ENCODE results near the gene SIPA1L3. TPM values are rescaled to one million over a fixed set of nuclear protein-coding genes. Genes with fewer than 3 reads are reported as not detected.

The SIPA1L3 gene
- total RNA-seq, 2 experiments from 2014 or later, result 15.5 to 17.7 TPM

DNA sequence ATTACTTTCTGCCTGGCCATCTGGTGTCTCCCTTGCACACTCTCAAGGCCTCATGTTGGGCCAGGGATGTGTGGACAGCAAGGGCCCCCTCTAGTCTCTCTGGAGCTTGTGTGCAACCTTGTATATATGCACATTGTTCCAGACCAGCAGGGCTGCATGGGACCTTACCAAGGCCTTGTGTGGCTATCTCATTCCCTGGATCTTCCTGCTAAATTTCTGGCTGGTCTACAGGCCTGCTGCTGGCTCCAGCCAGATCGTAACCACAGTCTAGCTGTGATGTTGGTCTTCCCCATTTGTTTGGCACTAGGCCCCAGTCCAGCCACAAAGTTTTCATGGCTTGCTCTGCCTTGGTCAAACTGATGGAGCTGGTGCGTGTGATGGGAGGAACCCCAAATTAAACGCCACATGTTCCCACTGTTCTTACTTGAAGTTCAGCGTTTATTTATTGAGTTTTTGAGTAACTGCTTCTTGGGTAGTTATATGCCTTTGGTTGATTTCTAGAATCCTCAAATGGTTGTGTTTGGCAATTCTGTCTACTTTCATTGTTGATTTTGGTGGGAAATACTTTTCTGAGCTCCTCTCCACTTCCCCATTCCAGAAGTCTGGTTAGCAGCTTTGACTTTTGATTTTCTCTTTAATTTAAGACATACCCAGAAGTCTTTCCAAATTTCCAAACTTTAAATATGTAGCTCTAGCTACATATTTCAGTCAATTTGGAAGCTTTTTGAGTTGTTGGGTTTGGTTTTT is 56.4 kb downstream of the SIPA1L3 start:
- CTCF ChIA-PET, result no interaction called here
- no peak overlapping the region for H3K4me3 ChIP-seq (ENCODE audit: low read length)
- no peaks in the 10 kb centered on the region for H3K27me3 ChIP-seq (ENCODE audit: control insufficient read depth in 1 of 2, insufficient read depth in 2 of 2, low read length in 2 of 2)
- Mint-ChIP-seq H3K4me3 (no peak overlapping the region), H3K36me3 (ENCODE audit: low read depth) (peaks cover 34% of the 10 kb centered on the region), H3K4me1 (ENCODE audit: low read depth) (peaks cover 5% of the 10 kb centered on the region), H3K27me3 (no peaks in the 10 kb centered on the region), H3K9me3 (peaks cover 6% of the 10 kb centered on the region), H3K27ac (no peak overlapping the region)
- intact Hi-C loops (cut with DNase I, micrococcal nuclease), result no loop called here
- ATAC-seq (ENCODE audit: poor library complexity) (no peak), DNase-seq (no peak)
- H3K9me3 ChIP-seq (ENCODE audit: control insufficient read depth in 1 of 2, insufficient read depth in 1 of 2, low read length in 2 of 2), result peaks cover 4 to 38% of the 10 kb centered on the region in 2 experiments
- POLR2A ChIA-PET, result no interaction called here
- TF ChIP-seq, protein P1, sequence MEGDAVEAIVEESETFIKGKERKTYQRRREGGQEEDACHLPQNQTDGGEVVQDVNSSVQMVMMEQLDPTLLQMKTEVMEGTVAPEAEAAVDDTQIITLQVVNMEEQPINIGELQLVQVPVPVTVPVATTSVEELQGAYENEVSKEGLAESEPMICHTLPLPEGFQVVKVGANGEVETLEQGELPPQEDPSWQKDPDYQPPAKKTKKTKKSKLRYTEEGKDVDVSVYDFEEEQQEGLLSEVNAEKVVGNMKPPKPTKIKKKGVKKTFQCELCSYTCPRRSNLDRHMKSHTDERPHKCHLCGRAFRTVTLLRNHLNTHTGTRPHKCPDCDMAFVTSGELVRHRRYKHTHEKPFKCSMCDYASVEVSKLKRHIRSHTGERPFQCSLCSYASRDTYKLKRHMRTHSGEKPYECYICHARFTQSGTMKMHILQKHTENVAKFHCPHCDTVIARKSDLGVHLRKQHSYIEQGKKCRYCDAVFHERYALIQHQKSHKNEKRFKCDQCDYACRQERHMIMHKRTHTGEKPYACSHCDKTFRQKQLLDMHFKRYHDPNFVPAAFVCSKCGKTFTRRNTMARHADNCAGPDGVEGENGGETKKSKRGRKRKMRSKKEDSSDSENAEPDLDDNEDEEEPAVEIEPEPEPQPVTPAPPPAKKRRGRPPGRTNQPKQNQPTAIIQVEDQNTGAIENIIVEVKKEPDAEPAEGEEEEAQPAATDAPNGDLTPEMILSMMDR (IDR thresholded peaks at IDR 0.05), result no peak
- H3K4me1 ChIP-seq (ENCODE audit: insufficient read depth, low read length), result no peaks in the 10 kb centered on the region
- H3K36me3 ChIP-seq (ENCODE audit: insufficient read depth, low read length), result no peaks in the 10 kb centered on the region
- H3K27ac ChIP-seq (ENCODE audit: low read depth in 1 of 2, low read length in 2 of 2), result no peak overlapping the region

DNA sequence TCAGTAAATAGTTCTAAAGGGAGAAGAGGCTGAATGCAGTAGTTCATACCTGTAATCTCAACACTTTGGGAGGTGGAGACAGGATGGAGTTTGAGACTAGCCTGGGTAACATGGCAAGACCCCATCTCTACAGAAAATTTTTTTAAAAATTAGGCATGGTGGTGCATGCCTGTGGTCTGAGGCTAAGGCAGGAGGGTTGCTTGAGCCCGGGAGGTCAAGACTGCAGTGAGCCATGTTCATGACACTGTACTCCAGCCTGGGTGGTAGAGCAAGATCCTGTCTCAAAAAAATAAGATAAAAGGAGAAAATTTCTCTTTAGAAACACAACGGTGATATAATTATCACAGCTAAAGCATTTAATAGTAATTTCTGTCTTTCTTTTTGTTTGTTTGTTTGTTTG is 57.1 kb downstream of the SIPA1L3 start:
- Histone ChIP-seq H3K9me3 (ENCODE audit: control insufficient read depth in 1 of 2, insufficient read depth in 1 of 2, low read length in 2 of 2) (peaks cover 4 to 40% of the 10 kb centered on the region in 2 experiments), H3K27ac (ENCODE audit: low read depth in 1 of 2, low read length in 2 of 2) (no peak overlapping the region), H3K27me3 (ENCODE audit: control insufficient read depth in 1 of 2, insufficient read depth in 2 of 2, low read length in 2 of 2) (no peaks in the 10 kb centered on the region), H3K4me1 (ENCODE audit: insufficient read depth, low read length) (no peaks in the 10 kb centered on the region), H3K36me3 (ENCODE audit: insufficient read depth, low read length) (no peaks in the 10 kb centered on the region), H3K4me3 (ENCODE audit: low read length) (no peak overlapping the region)
- intact Hi-C loops (cut with DNase I, micrococcal nuclease), result no loop called here
- TF ChIP-seq, protein P1 (IDR thresholded peaks at IDR 0.05), result no peak
- Mint-ChIP-seq H3K9me3 (peaks cover 6% of the 10 kb centered on the region), H3K27me3 (no peaks in the 10 kb centered on the region), H3K4me3 (no peak overlapping the region), H3K27ac (no peak overlapping the region), H3K4me1 (ENCODE audit: low read depth) (peaks cover 3% of the 10 kb centered on the region), H3K36me3 (ENCODE audit: low read depth) (peaks cover 30% of the 10 kb centered on the region)
- DNase-seq (no peak), ATAC-seq (ENCODE audit: poor library complexity) (no peak)
- ChIA-PET CTCF (no interaction called here), POLR2A (no interaction called here)

DNA sequence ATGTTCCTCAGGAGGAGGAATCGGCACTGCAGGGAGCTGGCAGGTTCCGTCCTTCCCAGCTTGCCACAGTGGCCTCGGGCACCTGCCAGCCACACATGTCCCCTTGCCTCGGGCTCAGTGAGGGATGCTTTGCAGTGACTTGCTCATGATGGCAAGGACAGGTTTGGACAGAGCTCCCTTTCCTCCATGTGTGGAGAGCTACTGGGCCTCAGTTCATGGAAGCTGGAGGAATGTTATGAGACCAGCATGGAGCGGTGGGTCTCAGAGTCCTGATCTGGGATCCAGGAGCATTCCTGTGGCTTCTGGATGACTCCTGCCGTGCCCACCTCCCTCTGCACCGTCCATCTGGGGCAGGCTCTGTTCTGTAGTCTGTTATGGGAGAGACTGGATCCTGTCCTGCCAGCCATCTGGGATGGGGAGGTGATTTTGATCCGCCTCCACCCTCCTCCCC is 59.2 kb downstream of the SIPA1L3 start:
- ATAC-seq (ENCODE audit: poor library complexity), result no peak

More for the DNA sequence above, 59.2 kb downstream of the SIPA1L3 start:
- Mint-ChIP-seq H3K4me1 (ENCODE audit: low read depth) (no peaks in the 10 kb centered on the region), H3K36me3 (ENCODE audit: low read depth) (peaks cover 38% of the 10 kb centered on the region), H3K27ac (no peak overlapping the region), H3K27me3 (no peaks in the 10 kb centered on the region), H3K4me3 (no peak overlapping the region), H3K9me3 (peaks cover 9% of the 10 kb centered on the region)
- no peaks in the 10 kb centered on the region for H3K27me3 ChIP-seq (ENCODE audit: control insufficient read depth in 1 of 2, insufficient read depth in 2 of 2, low read length in 2 of 2)
- peaks cover 21 to 47% of the 10 kb centered on the region in 2 experiments for H3K9me3 ChIP-seq (ENCODE audit: control insufficient read depth in 1 of 2, insufficient read depth in 1 of 2, low read length in 2 of 2)
- intact Hi-C loops (cut with DNase I, micrococcal nuclease), result no loop called here
- POLR2A ChIA-PET, result no interaction called here
- H3K4me3 ChIP-seq (ENCODE audit: low read length), result no peak overlapping the region
- H3K27ac ChIP-seq (ENCODE audit: low read depth in 1 of 2, low read length in 2 of 2), result no peak overlapping the region
- no peaks in the 10 kb centered on the region for H3K36me3 ChIP-seq (ENCODE audit: insufficient read depth, low read length)
- TF ChIP-seq, protein P1 (IDR thresholded peaks at IDR 0.05), result no peak
- no peak for DNase-seq
- CTCF ChIA-PET, result no interaction called here
- no peaks in the 10 kb centered on the region for H3K4me1 ChIP-seq (ENCODE audit: insufficient read depth, low read length)
